Adipocyte (in vitro differentiated cells): ENCODE results near the gene CCDC102A.
"Not testable (repeated sequence)": the region's sequence is repeated elsewhere in the genome, so short reads cannot be mapped to it uniquely, and the experiment has no call there.

Experiments used
- DNase-seq: peaks from one replicate; pipeline ENCODE4 v3.0.0-alpha.2; 2015; ENCODE audit warnings: low read depth
- H3K27me3 ChIP-seq: replicated peaks from 2 replicates; pipeline ENCODE4 v1.7.0; 2013; ENCODE audit warnings: mild to moderate bottlenecking, low read length, moderate library complexity; ENCODE audit not compliant: control insufficient read depth, insufficient read depth
- H3K36me3 ChIP-seq: 2 replicates; pipeline ENCODE4 v1.7.0; 2013; ENCODE audit warnings: low read length, mild to moderate bottlenecking, moderate library complexity; ENCODE audit not compliant: control insufficient read depth, insufficient read depth, severe bottlenecking
- H3K4me1 ChIP-seq: 2 replicates; pipeline ENCODE4 v1.7.0; 2013; ENCODE audit warnings: mild to moderate bottlenecking, low read length, moderate library complexity; ENCODE audit not compliant: control insufficient read depth, insufficient read depth
- H3K4me3 ChIP-seq: 2 replicates; pipeline ENCODE4 v1.7.0; 2013; ENCODE audit warnings: mild to moderate bottlenecking, low read length, moderate library complexity
- H3K9ac ChIP-seq: 2 replicates; pipeline ENCODE4 v1.7.0; 2013; ENCODE audit warnings: mild to moderate bottlenecking, low read length, moderate library complexity
- H3K9me3 ChIP-seq: 2 replicates; pipeline ENCODE4 v1.7.0; 2013; ENCODE audit warnings: mild to moderate bottlenecking, low read length, moderate library complexity; ENCODE audit not compliant: control insufficient read depth

Gene CCDC102A

GRCh38 chr16:57572978-57573728, 36.8 kb upstream of the CCDC102A start:
- Histone ChIP-seq H3K9ac (no peak overlapping the region), H3K4me3 (no peak overlapping the region), H3K36me3 (no peaks in the 10 kb centered on the region), H3K4me1 (no peaks in the 10 kb centered on the region), H3K9me3 (no peaks in the 10 kb centered on the region), H3K27me3 (peaks cover 24% of the 10 kb centered on the region)
- no peak for DNase-seq

- DNase-seq, result no peak
- no peak overlapping the region for H3K9ac ChIP-seq
- peaks cover 21% of the 10 kb centered on the region for H3K27me3 ChIP-seq
- H3K4me1 ChIP-seq, result no peaks in the 10 kb centered on the region
- H3K36me3 ChIP-seq, result no peaks in the 10 kb centered on the region
- no peak overlapping the region for H3K4me3 ChIP-seq
- no peaks in the 10 kb centered on the region for H3K9me3 ChIP-seq
These were observed 34.7 kb upstream of the CCDC102A start for GRCh38 chr16:57571098-57571497.

- Histone ChIP-seq H3K9ac (no peak overlapping the region), H3K27me3 (peaks cover 21% of the 10 kb centered on the region), H3K4me1 (no peaks in the 10 kb centered on the region), H3K4me3 (no peak overlapping the region), H3K9me3 (no peaks in the 10 kb centered on the region), H3K36me3 (no peaks in the 10 kb centered on the region)
- DNase-seq, result no peak
These were observed 34.1 kb upstream of the CCDC102A start for GRCh38 chr16:57570301-57571070.

- Histone ChIP-seq H3K36me3 (no peaks in the 10 kb centered on the region), H3K27me3 (peaks cover 21% of the 10 kb centered on the region), H3K4me1 (no peaks in the 10 kb centered on the region), H3K4me3 (no peak overlapping the region), H3K9me3 (no peaks in the 10 kb centered on the region), H3K9ac (no peak overlapping the region)
- no peak for DNase-seq
These were observed 33.1 kb upstream of the CCDC102A start for GRCh38 chr16:57569306-57569946.

- H3K27me3 ChIP-seq, result peaks cover 21% of the 10 kb centered on the region
- H3K36me3 ChIP-seq, H3K4me1 ChIP-seq, H3K4me3 ChIP-seq, H3K9ac ChIP-seq, DNase-seq, H3K9me3 ChIP-seq: not testable (repeated sequence)
These were observed 32.4 kb upstream of the CCDC102A start for GRCh38 chr16:57568772-57569171.

GRCh38 chr16:57568173-57568678, 31.9 kb upstream of the CCDC102A start:
- DNase-seq, result no peak
- Histone ChIP-seq H3K9ac (no peak overlapping the region), H3K9me3 (no peaks in the 10 kb centered on the region), H3K36me3 (no peaks in the 10 kb centered on the region), H3K27me3 (peaks cover 21% of the 10 kb centered on the region), H3K4me1 (no peaks in the 10 kb centered on the region), H3K4me3 (no peak overlapping the region)

GRCh38 chr16:57567691-57568090, 31.3 kb upstream of the CCDC102A start:
- H3K4me3 ChIP-seq, result no peak overlapping the region
- no peak for DNase-seq
- H3K36me3 ChIP-seq, result no peaks in the 10 kb centered on the region

GRCh38 chr16:57566436-57566835, 30.1 kb upstream of the CCDC102A start:
- H3K36me3 ChIP-seq, result no peaks in the 10 kb centered on the region
- H3K9me3 ChIP-seq, result peaks cover 4% of the 10 kb centered on the region
- H3K27me3 ChIP-seq, result peaks cover 21% of the 10 kb centered on the region
- no peaks in the 10 kb centered on the region for H3K4me1 ChIP-seq
- DNase-seq, result no peak
- no peak overlapping the region for H3K4me3 ChIP-seq
- H3K9ac ChIP-seq, result no peak overlapping the region

More at GRCh38 chr16:57567691-57568090, 31.3 kb upstream of the CCDC102A start:
- H3K9ac ChIP-seq, result no peak overlapping the region
- peaks cover 19% of the 10 kb centered on the region for H3K27me3 ChIP-seq
- no peaks in the 10 kb centered on the region for H3K4me1 ChIP-seq
- no peaks in the 10 kb centered on the region for H3K9me3 ChIP-seq

GRCh38 chr16:57565461-57565860, 29.1 kb upstream of the CCDC102A start:
- no peak overlapping the region for H3K9ac ChIP-seq
- DNase-seq, result no peak
- H3K9me3 ChIP-seq, result peaks cover 13% of the 10 kb centered on the region
- H3K4me3 ChIP-seq, result no peak overlapping the region
- H3K36me3 ChIP-seq, result no peaks in the 10 kb centered on the region
- H3K27me3 ChIP-seq, result peaks cover 12% of the 10 kb centered on the region
- no peaks in the 10 kb centered on the region for H3K4me1 ChIP-seq

- Histone ChIP-seq H3K4me3 (no peak overlapping the region), H3K9ac (no peak overlapping the region), H3K36me3 (no peaks in the 10 kb centered on the region), H3K27me3 (peaks cover 12% of the 10 kb centered on the region), H3K4me1 (no peaks in the 10 kb centered on the region), H3K9me3 (peaks cover 21% of the 10 kb centered on the region)
- DNase-seq, result peak; percentile 5
These were observed 28.4 kb upstream of the CCDC102A start for GRCh38 chr16:57564571-57565270.

- H3K9ac ChIP-seq, result no peak overlapping the region
- no peaks in the 10 kb centered on the region for H3K36me3 ChIP-seq
- peaks cover 28% of the 10 kb centered on the region for H3K9me3 ChIP-seq
- DNase-seq, result no peak
- no peak overlapping the region for H3K4me3 ChIP-seq
- H3K4me1 ChIP-seq, result no peaks in the 10 kb centered on the region
- H3K27me3 ChIP-seq, result peaks cover 17% of the 10 kb centered on the region
These were observed 27.4 kb upstream of the CCDC102A start for GRCh38 chr16:57563761-57564160.
